B cell (primary cell): ENCODE results near the gene PTEN. TPM values are rescaled to one million over a fixed set of nuclear protein-coding genes. Genes with fewer than 3 reads are reported as not detected.

Source experiments
- ATAC-seq: fragments of 200-7000 bp; cut with Tn5 transposase; one replicate; pipeline ENCODE4 v1.10.0; 2021; ENCODE audit warnings: low read depth, mild to moderate bottlenecking, moderate number of reproducible peaks, moderate library complexity
- CTCF ChIA-PET: fragments of 350-600 bp; sonication (Branson Sonifier 250); formaldehyde crosslinking; loops from one replicate; lab custom pipeline; 2021; ENCODE audit warnings: antibody characterized with exemption, inconsistent platforms; lab: Charles Lee
- POLR2A ChIA-PET: fragments of 350-600 bp; sonication (Branson Sonifier 250); formaldehyde crosslinking; loops from one replicate; lab custom pipeline; 2021; ENCODE audit warnings: antibody characterized with exemption; lab: Charles Lee
- DNase-seq: peaks from one replicate; pipeline ENCODE4 v3.0.0; 2013
- H2AFZ ChIP-seq: 2 replicates; pipeline ENCODE4 v1.6.1; 2012; ENCODE audit warnings: mild to moderate bottlenecking, low read depth, low read length; ENCODE audit not compliant: insufficient read depth, poor library complexity, severe bottlenecking
- H3K27ac ChIP-seq, 2 donors: 1 replicate in 1 of 2; 2 replicates in 1 of 2; pipeline ENCODE4 v1.5.1; 2012 to 2013; ENCODE audit warnings: low read length in 2 of 2, mild to moderate bottlenecking in 2 of 2, moderate library complexity in 1 of 2
- H3K27me3 ChIP-seq, 4 experiments: fragments of 200-600 bp in 1 of 4; sonication (generic) in 1 of 4; replicated peaks in 1 of 4; 1 replicate in 2 of 4; 2 replicates in 2 of 4; pipeline versions ENCODE4 v1.6.1 to v1.7.0; 2013 to 2016; ENCODE audit warnings: low read length in 3 of 4, mild to moderate bottlenecking in 2 of 4, mixed read lengths in 1 of 4, moderate library complexity in 1 of 4; ENCODE audit not compliant: insufficient read depth in 4 of 4, control insufficient read depth in 3 of 4; ENCODE audit errors: control extremely low read depth in 1 of 4
- H3K36me3 ChIP-seq, 2 experiments: replicated peaks in 1 of 2; 1 replicate in 1 of 2; 2 replicates in 1 of 2; pipeline versions ENCODE4 v1.6.1 to v1.7.1; 2013; ENCODE audit warnings: low read length in 1 of 2; ENCODE audit not compliant: insufficient read depth in 2 of 2, control insufficient read depth in 1 of 2; ENCODE audit errors: control extremely low read depth in 1 of 2, extremely low read depth in 1 of 2
- H3K4me1 ChIP-seq, 2 donors: fragments of 200-600 bp in 1 of 2; sonication (generic) in 1 of 2; 1 replicate in 1 of 2; 2 replicates in 1 of 2; pipeline versions ENCODE4 v1.5.1 to v1.6.1; 2013 to 2017; ENCODE audit warnings: low read length in 2 of 2; ENCODE audit not compliant: control insufficient read depth in 2 of 2, insufficient read depth in 2 of 2
- H3K4me2 ChIP-seq: replicated peaks from 2 replicates; pipeline ENCODE3; 2012; ENCODE audit warnings: mild to moderate bottlenecking, low read depth, low read length; ENCODE audit not compliant: poor library complexity, severe bottlenecking
- H3K4me3 ChIP-seq, 5 experiments: fragments of 200-600 bp in 1 of 5; sonication (generic) in 1 of 5; 1 replicate in 3 of 5; 2 replicates in 2 of 5; pipeline versions ENCODE4 v1.5.1 to v1.7.0; 2011 to 2016; ENCODE audit warnings: low read length in 4 of 5, mild to moderate bottlenecking in 4 of 5, low read depth in 2 of 5, control low read depth in 1 of 5, moderate library complexity in 1 of 5; ENCODE audit not compliant: insufficient read depth in 1 of 5; ENCODE audit errors: control extremely low read depth in 1 of 5, extremely low read depth in 1 of 5
- H3K79me2 ChIP-seq: fragments of 200-600 bp; sonication (generic); one replicate; pipeline ENCODE4 v1.6.0; 2016; ENCODE audit warnings: low read length; ENCODE audit not compliant: control insufficient read depth, insufficient read depth
- H3K9ac ChIP-seq: fragments of 200-600 bp; sonication (generic); 2 replicates; pipeline ENCODE4 v1.6.1; 2017; ENCODE audit warnings: mild to moderate bottlenecking, low read length, moderate library complexity
- H3K9me3 ChIP-seq, 3 donors: one replicate each; pipeline versions ENCODE4 v1.6.1 to v1.7.1; 2013; ENCODE audit warnings: low read length in 2 of 3; ENCODE audit not compliant: control insufficient read depth in 2 of 3, insufficient read depth in 1 of 3; ENCODE audit errors: control extremely low read depth in 1 of 3
- H4K20me1 ChIP-seq: 2 replicates; pipeline ENCODE4 v1.6.0; 2012; ENCODE audit warnings: mild to moderate bottlenecking, low read length; ENCODE audit not compliant: insufficient read depth, control insufficient read depth, poor library complexity, severe bottlenecking
- H3K27ac Mint-ChIP-seq: one replicate; pipeline ENCODE4 v1.8.0; 2021; ENCODE audit warnings: mixed read lengths
- H3K27me3 Mint-ChIP-seq: one replicate; pipeline ENCODE4 v1.8.0; 2021; ENCODE audit warnings: mixed read lengths
- H3K4me1 Mint-ChIP-seq: one replicate; pipeline ENCODE4 v1.8.0; 2021; ENCODE audit warnings: mixed read lengths
- H3K4me3 Mint-ChIP-seq: one replicate; pipeline ENCODE4 v1.8.0; 2021; ENCODE audit warnings: mixed read lengths
- H3K9me3 Mint-ChIP-seq: one replicate; pipeline ENCODE4 v1.8.0; 2022; ENCODE audit warnings: mixed read lengths; ENCODE audit not compliant: insufficient read depth
- EZH2 ChIP-seq: IDR thresholded peaks from 2 replicates; pipeline ENCODE4 v1.6.1; 2012; ENCODE audit warnings: borderline replicate concordance, low read depth, mild to moderate bottlenecking, moderate library complexity, low read length; ENCODE audit not compliant: insufficient read depth, poor library complexity, severe bottlenecking
- WGBS: methylation state at CpG from one replicate; pipeline ENCODE4 v1.1.5; 2013; ENCODE audit warnings: missing lambda C conversion rate; ENCODE audit not compliant: insufficient coverage; 5-methylcytosine and 5-hydroxymethylcytosine counted together
- intact Hi-C: fragments of 100-400 bp; cut with micrococcal nuclease; formaldehyde crosslinking; loops from one replicate; pipeline ENCODE4 v1.10.0; 2022
- polyA plus RNA-seq: library from polyadenylated mRNA; depleted of rRNA; stranded (reverse); fragments of >200 nt; gene quantifications from 2 replicates; pipeline ENCODE4 v1.2.3, GENCODE V29; 2012
- total RNA-seq, 2 donors: library from RNA; stranded (reverse); fragments of 120-200 nt in 1 of 2; gene quantifications; 1 replicate in 1 of 2; 2 replicates in 1 of 2; pipeline versions ENCODE4 v1.2.3 to v1.2.4, GENCODE V29; 2013 to 2022
- TF ChIP-seq, protein P1 (sequence below): fragments of 200-600 bp; IDR thresholded peaks from one replicate; pipeline ENCODE4 v1.8.0; 2022; ENCODE audit warnings: antibody characterized with exemption, mild to moderate bottlenecking

Gene PTEN
- total and polyA plus RNA-seq, 2 donors (not counting 1 experiment from before 2014, with no cell fraction given), result 15.2 to 114 TPM

DNA sequence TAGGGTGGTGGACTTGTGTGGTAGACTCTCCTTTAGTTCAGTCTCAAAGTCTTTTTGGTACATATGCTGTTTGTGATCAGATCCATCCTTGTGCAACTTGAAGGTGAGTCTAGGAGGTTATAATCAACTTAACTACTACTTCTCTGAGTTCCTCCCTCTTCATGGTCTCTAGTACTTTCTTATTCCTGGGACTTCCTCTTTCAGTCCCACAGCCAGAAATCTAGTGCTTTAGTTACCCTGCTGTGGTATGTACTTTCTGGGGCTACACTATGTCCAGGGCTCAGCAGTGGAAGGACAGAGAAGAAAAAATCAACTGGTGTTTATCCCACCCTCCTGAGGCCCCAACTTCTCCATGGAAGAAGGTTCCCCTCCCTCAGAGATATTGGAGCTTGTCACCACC, 26.0 kb upstream of the PTEN start:
- Histone ChIP-seq H3K4me2 (peak overlapping the region; percentile 25), H3K9me3 (no peaks in the 10 kb centered on the region), H3K4me3 (no peak overlapping the region), H3K27ac (no peak overlapping the region), H3K36me3 (no peaks in the 10 kb centered on the region), H3K9ac (no peak overlapping the region), H4K20me1 (no peaks in the 10 kb centered on the region), H3K27me3 (no peaks in the 10 kb centered on the region), H3K79me2 (no peaks in the 10 kb centered on the region), H2AFZ (no peak overlapping the region), H3K4me1 (peaks cover 8% of the 10 kb centered on the region in 2 donors)
- POLR2A ChIA-PET, result no interaction called here
- no peaks in the 10 kb centered on the region for H3K27me3 Mint-ChIP-seq
- no peaks in the 10 kb centered on the region for H3K9me3 Mint-ChIP-seq
- intact Hi-C loops, result no loop called here
- DNase-seq (peak; percentile 39), ATAC-seq (peak; percentile 43)
- CTCF ChIA-PET, result interaction anchor here (1.2 kb wide), 1 partner anchor 14 kb away, joined by 3 read pairs; no protein-coding TSS in a partner anchor
- TF ChIP-seq EZH2, result no peak
- TF ChIP-seq, protein P1, sequence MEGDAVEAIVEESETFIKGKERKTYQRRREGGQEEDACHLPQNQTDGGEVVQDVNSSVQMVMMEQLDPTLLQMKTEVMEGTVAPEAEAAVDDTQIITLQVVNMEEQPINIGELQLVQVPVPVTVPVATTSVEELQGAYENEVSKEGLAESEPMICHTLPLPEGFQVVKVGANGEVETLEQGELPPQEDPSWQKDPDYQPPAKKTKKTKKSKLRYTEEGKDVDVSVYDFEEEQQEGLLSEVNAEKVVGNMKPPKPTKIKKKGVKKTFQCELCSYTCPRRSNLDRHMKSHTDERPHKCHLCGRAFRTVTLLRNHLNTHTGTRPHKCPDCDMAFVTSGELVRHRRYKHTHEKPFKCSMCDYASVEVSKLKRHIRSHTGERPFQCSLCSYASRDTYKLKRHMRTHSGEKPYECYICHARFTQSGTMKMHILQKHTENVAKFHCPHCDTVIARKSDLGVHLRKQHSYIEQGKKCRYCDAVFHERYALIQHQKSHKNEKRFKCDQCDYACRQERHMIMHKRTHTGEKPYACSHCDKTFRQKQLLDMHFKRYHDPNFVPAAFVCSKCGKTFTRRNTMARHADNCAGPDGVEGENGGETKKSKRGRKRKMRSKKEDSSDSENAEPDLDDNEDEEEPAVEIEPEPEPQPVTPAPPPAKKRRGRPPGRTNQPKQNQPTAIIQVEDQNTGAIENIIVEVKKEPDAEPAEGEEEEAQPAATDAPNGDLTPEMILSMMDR, result no peak
- peaks cover 6% of the 10 kb centered on the region for H3K4me1 Mint-ChIP-seq
- H3K4me3 Mint-ChIP-seq, result no peak overlapping the region
- no peak overlapping the region for H3K27ac Mint-ChIP-seq

DNA sequence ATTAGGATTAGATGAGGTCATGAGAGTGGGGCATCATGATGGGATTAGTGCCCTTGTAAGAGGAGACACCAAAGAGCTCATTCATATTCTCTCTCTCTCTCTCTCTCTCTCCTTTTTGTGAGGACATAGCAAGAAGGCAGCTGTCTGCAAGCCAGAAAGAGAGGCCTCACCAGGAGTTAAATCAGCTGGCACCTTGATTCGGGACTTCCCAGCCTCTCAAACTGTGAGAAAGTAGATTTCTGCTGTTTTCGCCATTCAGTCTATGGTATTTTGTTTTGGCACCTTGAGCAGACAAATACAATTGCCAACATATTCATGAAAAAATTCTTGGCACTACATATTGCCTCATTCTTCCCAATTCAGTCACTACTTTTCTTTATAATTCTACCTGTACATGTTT, 24.8 kb upstream of the PTEN start:
- no peak for TF ChIP-seq EZH2
- TF ChIP-seq, protein P1, result no peak

More for the DNA sequence above, 24.8 kb upstream of the PTEN start:
- ChIA-PET POLR2A (no interaction called here), CTCF (interaction anchor here (0.5 kb wide), 1 partner anchor 804 kb away, joined by 3 read pairs; no protein-coding TSS in a partner anchor)
- no peak for ATAC-seq
- Histone ChIP-seq H3K4me3 (no peak overlapping the region), H4K20me1 (no peaks in the 10 kb centered on the region), H3K4me2 (no peak overlapping the region), H3K9ac (no peak overlapping the region), H3K27me3 (no peaks in the 10 kb centered on the region), H3K79me2 (no peaks in the 10 kb centered on the region), H3K36me3 (no peaks in the 10 kb centered on the region), H2AFZ (no peak overlapping the region), H3K4me1 (peaks cover 8% of the 10 kb centered on the region in 2 donors), H3K9me3 (no peaks in the 10 kb centered on the region), H3K27ac (no peak overlapping the region)
- no peak for DNase-seq
- Mint-ChIP-seq H3K4me1 (peaks cover 6% of the 10 kb centered on the region), H3K27me3 (no peaks in the 10 kb centered on the region), H3K4me3 (no peak overlapping the region), H3K27ac (no peak overlapping the region), H3K9me3 (no peaks in the 10 kb centered on the region)
- intact Hi-C loops, result no loop called here
- WGBS, result 100% methylated on average over 2 of the region's 2 CpGs
